Activated CD4-positive, CD25-positive, alpha-beta regulatory T cell treated with anti-CD3 and anti-CD28 coated beads, Interleukin-2, amount 50 U/mL, for 24 hours (primary cell): ENCODE results near the gene EIF3CL.
"Not testable (repeated sequence)": the region's sequence is repeated elsewhere in the genome, so short reads cannot be mapped to it uniquely, and the experiment has no call there.

Source experiments
- ATAC-seq, 2 donors: fragments of 150-1000 bp; cut with Tn5 transposase; one replicate each; pipeline ENCODE4 v1.10.0; 2021; ENCODE audit warnings: mild to moderate bottlenecking in 1 of 2, moderate library complexity in 1 of 2

EIF3CL gene

DNA sequence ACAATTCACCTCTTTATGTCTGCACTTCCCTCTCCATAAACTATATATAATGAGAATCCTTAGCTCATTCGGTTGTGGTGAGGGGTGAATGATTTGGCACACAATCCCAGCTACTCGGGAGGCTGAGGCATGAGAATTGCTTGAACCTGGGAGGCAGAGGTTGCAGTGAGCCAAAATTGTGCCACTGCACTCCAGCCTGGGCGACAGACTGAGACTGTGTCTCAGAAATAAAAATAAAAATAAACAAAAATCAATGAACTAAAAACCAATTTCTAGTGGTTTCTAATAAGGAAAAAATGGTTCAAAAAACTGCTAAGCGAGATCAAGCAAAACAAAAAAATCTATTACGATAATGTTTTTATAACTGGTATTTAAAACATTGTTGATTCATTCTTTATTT, 40.2 kb downstream of the EIF3CL start, which contains the start of gene NPIPB6:
Gene NPIPB6, minus strand, starts transcription at position 101 of the 400 bp plus-strand sequence. CDS start 686 bp downstream, outside the sequence.
- ATAC-seq: not testable (repeated sequence)

DNA sequence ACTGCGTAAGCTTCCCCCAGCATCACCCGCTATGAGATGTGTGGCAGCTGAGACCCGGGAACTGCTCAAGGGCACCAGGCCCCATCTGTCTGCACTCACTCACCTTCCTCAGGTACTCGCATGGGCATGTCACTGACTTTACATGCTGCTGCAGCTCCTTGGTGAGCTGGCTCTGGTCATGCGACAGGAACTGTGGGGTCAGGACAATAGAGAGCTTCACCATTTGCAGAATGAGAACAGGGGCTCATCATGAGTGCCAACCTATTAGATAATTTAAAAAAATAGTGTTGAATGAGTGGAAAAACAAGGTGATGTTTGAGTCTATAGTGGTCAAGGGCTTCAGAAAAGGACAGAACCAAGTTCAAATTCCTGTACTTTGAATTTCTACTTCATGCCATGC, 41.0 kb downstream of the EIF3CL start:
- ATAC-seq: not testable (repeated sequence)

DNA sequence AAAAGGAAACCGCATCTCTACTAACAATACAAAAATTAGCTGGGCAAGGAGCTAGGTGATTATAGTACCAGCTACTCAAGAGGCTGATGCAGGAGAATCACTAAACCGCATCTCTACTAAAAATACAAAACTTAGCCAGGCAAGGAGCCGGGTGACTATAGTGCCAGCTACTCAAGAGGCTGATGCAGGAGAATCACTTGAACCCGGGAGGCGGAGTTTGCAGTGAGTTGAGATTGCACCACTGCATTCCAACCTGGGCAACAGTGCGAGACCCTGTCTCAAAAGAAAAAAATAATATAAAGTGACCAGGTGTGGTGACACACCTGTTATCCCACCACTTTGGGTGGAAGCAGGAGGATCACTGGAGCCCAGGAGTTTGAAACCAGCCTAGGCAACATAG, 65.4 kb downstream of the EIF3CL start:
- not testable (repeated sequence) for ATAC-seq

DNA sequence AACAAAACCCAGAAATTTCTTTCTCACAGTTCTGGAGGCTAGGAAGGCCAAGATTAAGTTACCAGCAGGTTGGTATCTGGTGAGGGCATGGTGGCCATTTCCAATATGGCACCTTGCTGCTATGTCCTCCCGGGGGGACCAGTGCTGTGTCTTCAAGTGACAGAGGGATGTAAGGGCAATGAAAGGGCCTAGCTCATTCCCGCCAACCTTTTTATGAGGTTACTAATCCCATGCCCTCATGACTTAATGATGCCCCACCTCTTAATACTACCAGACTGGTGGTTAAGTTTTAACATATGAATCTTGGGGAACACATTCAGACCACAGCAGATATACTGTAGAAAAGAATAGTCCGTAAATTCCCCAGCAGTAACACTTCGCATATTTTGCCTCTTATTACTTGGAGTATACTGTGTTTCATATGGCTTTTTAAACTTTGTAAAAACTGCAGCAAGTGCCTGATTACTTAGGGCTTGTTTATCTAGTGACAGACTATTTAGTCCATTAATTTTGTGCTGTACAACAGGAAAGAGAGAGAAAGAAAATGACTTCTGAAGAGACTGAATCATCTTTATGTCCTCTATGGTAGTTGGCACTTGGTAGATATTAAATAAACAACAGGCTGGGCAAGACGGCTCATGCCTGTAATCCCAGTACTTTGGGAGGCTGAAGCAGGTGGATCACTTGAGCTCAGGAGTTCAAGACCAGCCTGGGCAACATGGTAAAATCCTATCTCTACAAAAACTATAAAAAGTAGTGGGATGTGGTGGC, 66.5 kb downstream of the EIF3CL start:
- ATAC-seq: not testable (repeated sequence)

DNA sequence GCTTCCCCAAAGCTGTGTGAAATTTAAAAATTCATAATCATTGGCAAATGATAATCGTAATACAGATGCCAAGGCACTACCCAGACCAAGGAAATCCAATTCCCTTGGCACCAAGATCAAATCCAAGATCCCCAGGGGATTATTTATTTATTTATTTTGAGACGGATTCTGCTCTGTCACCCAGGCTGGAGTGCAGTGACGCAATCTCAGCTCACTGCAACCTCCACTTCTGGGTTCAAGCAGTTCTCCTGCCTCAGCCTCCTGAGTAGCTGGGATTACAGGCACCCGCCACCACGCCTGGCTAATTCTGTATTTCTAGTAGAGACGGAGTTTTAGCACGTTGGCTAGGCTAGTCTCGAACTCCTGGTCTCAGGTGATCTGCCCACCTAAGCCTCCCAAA, 68.0 kb downstream of the EIF3CL start:
- not testable (repeated sequence) for ATAC-seq

DNA sequence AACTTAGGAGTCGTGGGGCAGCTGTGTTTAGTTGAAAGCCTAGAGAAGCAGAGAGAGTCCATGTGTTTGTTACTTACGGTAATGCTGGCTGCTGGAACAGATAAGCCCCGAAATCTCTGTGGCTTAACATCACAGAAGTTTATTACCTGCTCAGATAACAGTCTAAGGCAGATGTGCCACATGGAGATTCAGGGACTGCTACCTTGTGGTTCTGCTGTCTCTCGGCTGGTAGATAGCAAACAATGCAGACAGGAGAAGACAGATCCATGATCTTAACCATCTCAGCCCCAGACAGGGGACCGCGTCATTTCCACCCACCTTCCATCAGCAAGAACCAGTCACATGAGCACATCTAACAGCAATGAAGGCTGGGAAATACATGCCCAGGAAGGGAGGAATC, 71.0 kb downstream of the EIF3CL start:
- not testable (repeated sequence) for ATAC-seq

DNA sequence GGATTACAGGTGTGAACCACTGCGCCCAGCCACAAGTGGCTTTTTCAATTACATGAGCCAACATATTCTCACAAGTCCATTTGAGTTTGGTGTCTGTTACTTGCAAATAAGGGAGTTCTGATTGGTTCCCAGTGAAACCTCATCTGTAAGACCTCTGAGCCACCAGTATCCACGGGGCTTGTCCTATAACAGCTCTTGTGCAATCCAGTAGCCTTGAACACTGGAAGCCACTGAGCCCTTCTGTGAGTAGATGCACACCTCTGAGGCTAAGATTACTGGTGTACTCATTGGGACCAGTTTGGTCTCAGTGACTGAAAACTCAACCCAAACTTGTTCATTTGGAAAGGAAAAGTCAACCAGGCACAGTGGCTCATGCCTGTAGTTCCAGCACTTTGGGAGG, 72.7 kb downstream of the EIF3CL start:
- not testable (repeated sequence) for ATAC-seq

DNA sequence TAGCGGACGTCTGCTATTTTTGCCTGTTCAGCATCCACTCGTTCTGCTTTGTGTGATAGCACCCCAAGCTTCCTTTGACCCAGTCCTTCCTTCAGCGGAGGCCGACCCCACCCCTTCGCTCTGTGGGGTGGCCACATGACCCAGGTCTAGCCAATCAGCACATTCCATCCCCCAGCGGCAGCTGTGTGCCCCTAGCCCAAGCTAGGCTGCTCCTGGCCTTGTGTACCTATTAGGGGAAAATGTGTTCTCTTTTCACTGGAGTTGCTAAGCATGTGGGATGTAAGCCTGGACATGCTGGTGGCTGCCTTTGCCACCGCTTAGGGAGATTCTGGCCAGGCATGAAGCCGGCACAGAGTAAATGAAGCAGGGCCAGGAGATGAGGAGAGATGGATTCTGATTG, 73.4 kb downstream of the EIF3CL start:
- not testable (repeated sequence) for ATAC-seq
